ENCODE results near the gene RIOK1.

DNA sequence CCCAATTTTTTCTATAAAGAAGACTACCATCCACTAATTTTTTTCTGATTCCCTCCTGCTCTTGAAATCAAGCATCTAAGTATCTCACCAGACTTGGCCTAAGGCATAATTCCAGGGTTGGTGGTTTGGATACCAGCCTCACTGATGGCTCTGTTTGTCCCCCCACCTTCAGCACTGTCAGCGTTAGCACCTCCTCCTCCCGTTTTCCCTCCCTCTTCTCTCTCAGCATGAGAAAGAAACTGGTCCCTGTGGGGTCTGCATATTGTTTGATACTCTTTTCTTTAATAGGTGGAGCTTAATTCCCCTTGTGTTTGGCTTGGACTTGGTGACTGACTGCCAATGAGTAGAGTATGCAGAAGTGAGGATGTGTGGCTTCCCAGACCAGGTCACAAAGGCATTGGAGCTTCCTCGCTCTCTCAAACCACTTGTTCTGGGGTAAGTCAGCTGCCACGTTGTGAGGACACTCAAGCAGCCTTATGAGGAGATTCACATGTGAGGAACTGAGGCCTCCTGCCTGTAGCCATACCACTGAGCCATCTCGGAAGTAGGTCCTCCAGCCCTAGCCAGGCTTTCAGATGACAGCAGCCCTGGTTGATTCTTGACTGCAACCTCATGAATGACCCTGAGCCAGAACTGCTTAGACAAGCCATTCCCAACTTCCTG, 65.2 kb downstream of the RIOK1 start:
- TF ChIP-seq GATA2 (IDR thresholded peaks at IDR 0.05; ENCODE audit: low read depth, low read length) (no peak), GATA3 (IDR thresholded peaks at IDR 0.05; ENCODE audit: low read depth, low read length) (no peak)
